ENCODE data around the gene C9orf78.

DNA sequence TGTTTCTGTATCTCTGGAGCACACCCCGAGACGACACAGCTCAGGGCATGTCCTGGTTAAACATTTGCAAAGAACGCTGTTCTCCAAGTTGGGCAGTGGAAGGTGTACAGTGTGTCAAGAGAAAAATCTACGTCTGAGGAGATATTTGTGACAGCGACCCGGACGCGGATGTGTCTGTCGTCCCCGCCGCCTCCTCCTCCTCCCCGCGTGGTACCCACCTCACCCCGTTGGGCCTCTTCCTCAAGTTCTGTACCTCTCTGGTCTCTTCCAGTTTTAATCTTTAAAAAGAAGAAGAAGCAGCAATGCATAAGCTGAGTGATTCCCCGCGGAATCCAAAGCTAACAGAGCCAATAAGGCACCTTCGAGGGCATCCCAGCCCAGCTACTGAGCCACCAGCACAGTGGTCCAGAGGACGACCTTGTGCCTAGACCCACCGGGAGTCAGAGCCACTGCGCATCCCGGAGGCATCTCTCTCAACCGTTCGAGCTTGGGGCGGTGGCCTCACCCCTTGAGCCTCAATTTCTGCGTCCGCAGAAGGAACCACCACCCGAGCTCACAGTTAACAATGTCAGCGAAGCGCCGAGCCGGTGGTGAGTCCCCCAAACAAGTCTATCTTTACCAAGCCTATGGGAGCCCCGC lies 467 bp downstream of the C9orf78 start:
- TF ChIP-seq, protein P1, sequence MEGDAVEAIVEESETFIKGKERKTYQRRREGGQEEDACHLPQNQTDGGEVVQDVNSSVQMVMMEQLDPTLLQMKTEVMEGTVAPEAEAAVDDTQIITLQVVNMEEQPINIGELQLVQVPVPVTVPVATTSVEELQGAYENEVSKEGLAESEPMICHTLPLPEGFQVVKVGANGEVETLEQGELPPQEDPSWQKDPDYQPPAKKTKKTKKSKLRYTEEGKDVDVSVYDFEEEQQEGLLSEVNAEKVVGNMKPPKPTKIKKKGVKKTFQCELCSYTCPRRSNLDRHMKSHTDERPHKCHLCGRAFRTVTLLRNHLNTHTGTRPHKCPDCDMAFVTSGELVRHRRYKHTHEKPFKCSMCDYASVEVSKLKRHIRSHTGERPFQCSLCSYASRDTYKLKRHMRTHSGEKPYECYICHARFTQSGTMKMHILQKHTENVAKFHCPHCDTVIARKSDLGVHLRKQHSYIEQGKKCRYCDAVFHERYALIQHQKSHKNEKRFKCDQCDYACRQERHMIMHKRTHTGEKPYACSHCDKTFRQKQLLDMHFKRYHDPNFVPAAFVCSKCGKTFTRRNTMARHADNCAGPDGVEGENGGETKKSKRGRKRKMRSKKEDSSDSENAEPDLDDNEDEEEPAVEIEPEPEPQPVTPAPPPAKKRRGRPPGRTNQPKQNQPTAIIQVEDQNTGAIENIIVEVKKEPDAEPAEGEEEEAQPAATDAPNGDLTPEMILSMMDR (IDR thresholded peaks at IDR 0.05), result no peak
- TF ChIP-seq POLR2A (IDR thresholded peaks at IDR 0.05), result no peak
